CD1c-positive myeloid dendritic cell (primary cell): ENCODE data around the gene WDTC1.

Experiments used
- DNase-seq: peaks from one replicate; pipeline ENCODE4 v3.0.0-alpha.2; 2016; ENCODE audit errors: extremely low spot score

Gene WDTC1

GRCh38 chr1:27356277-27356618 lies 121.8 kb downstream of the WDTC1 start:
- DNase-seq: no peak

- DNase-seq: peak; percentile 7
Measured at GRCh38 chr1:27356619-27357280, 122.3 kb downstream of the WDTC1 start.

GRCh38 chr1:27357281-27358037 lies 123.0 kb downstream of the WDTC1 start:
- DNase-seq: peak; percentile 89
